SKM-1 (cell line): ENCODE measurements around the gene PCDH8.
"Not testable (repeated sequence)": the region's sequence is repeated elsewhere in the genome, so short reads cannot be mapped to it uniquely, and the experiment has no call there.

ENCODE experiments used
- DNase-seq: peaks from one replicate; lab custom pipeline; 2025; ENCODE audit not compliant: unreplicated experiment; lab: John Stamatoyannopoulos, UW

The PCDH8 gene

DNA sequence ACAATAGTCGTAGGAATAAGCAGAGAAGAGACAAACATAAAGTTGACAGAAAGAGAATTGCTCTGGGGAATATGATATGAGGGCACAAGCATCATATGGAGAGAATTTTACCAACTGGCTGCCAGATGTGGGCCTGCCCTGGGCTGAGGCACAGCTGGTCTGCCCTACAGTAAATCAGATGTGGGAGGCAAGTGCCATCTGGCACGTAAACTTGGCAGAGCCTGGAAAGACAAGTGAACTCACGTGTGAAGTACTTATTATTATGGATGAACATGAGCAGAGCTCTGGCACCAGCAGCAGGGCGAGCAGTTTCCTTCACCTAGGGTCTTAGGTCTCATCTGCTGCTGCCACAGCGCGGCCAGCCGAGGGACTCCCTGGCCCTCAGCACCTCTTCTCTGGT lies 20.6 kb downstream of the PCDH8 start:
- DNase-seq = no peak

DNA sequence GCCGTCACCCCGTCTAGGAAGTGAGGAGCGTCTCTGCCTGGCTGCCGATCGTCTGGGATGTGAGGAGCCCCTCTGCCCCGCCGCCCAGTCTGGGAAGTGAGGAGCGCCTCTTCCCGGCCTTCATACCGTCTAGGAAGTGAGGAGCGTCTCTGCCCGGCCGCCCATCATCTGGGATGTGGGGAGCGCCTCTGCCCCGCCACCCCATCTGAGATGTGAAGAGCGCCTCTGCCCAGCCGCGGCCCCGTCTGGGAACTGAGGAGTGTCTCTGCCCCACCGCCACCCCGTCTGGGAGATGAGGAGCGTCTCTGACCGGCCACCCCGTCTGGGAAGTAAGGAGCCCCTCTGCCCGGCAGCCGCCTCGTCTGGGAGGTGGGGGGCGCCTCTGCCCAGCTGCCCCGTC lies 30.6 kb downstream of the PCDH8 start:
- not testable (repeated sequence) for DNase-seq

DNA sequence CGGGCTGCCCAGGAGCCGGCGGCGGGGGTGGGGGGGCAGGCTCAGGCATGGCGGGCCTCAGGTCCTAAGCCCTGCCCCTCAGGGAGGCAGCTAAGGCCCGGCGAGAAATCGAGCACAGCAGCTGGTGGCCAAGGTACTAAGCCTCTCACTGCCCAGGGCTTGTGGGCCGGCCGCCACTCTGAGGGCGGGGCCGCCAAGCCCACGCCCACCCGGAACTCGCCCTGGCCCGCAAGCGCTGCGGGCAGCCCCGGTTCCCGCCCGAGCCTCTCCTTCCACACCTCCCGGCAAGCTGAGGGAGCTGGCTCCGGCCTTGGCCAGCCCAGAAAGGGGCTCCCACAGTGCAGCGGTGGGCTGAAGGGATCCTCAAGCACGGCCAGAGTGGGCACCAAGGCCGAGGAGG lies 33.1 kb downstream of the PCDH8 start:
- no peak for DNase-seq

DNA sequence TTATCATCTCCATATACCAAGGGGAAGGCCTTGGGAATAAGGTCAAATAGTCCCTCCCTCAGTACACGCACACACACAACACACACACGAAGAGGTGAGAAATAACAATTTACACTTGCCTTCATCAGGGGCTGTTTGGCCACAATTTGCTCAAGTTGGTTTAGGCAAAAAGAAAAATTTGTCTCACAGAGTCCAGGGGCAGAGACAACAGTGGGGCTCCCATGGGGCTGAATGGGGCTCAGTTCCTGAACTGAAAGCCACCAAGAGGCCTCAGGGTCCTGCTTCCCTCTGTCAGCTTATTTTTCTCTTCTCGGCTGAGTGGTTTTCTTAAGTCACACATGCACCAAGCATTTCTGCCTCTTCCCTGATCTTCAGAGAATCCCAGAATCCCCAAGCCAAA lies 35.5 kb downstream of the PCDH8 start:
- DNase-seq = no peak

DNA sequence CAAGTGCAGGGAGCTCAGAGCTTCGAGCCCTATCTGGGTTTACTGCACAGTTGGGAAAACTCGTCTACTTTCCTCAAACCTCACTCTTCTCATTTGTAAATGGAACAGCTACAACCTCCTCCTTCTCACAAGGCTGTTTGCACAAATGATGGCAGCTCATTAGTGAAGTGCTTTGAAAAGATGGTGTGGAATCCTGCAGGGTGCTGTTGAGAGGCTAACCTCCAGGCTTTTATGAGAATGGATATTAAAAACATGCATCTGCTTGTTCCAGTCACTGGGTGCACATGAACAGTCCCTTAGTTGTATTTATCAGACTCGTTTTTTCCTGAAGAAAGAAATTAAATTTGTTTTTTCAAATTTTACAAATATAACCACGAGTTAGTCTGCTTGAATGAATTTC lies 36.6 kb downstream of the PCDH8 start:
- DNase-seq = no peak

DNA sequence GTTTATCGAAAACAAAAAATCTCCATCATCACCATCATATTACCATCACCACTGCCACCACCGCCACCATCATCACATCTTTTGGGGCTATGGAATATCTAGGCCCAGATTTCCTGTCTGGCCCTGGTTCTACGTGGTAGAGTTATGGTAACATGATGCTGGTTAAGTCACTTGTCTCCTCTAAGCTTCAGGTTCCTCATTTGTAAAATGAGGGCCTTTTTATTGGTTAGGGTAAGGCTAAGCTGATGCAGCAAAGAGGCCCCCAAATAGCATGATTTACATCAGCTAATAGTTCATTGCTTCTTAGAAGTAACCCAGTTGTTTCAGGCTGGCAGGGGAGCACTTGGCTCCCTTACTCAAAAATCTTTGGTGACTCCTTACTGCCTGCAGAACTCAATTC lies 37.9 kb downstream of the PCDH8 start:
- no peak for DNase-seq

DNA sequence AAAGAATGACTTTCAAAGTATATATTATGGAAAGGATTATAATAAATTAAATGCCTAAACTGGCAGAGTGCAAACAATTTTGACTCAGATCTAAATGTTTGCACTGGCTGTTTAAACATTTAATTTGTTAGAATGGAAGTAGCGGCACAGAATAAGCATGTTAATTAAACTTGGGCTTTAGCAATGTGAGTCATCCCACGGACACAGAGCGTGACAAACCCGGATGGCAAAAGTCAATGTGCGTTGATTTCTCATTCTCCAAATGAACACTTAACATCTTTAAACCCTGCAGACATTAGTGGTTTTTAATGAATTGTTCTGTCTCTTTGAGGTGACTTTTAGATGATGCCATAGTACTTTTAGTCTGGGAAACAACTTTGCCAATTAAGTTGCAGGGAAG lies 38.4 kb downstream of the PCDH8 start:
- DNase-seq = no peak

DNA sequence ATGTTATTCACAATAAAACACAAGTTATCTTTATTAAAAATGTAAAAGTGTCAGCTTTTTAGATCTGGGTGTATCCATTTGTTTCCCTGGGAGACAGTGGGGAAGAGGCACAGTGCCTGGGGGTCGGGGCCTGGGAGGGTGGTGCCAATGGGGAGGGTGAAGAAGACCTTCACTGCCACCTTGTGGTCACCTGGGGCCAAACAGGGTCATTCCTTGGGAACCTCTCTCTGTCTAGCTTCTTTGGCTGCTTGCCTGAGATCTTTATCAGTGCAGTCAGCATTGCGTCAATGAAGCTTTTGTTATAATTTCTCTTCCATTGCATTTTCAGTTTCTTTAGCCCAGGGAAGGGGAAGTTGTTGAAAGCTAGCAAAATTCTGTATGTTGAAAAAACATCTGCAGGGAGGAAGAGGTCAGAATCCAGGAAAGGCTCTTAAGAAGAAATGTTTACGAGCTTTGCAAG lies 39.1 kb downstream of the PCDH8 start:
- peak; percentile 95 for DNase-seq

DNA sequence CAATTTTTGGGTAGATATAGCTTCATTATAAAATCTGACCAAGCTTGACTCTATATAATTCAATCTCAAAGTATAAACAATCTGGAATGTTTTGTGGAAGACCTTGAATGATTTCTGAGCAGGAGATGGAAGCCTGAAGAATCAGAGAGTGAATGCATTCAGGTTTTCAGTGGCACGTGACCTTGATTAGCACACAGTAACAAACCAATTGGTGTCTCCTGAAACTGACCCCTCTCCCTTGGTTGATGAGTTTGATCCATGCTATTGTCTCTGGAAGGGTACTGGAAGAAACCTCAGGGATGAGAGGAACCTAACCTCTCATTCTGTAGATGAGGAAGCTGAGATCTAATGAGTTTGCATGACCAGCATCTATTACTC lies 39.6 kb downstream of the PCDH8 start:
- DNase-seq = no peak

DNA sequence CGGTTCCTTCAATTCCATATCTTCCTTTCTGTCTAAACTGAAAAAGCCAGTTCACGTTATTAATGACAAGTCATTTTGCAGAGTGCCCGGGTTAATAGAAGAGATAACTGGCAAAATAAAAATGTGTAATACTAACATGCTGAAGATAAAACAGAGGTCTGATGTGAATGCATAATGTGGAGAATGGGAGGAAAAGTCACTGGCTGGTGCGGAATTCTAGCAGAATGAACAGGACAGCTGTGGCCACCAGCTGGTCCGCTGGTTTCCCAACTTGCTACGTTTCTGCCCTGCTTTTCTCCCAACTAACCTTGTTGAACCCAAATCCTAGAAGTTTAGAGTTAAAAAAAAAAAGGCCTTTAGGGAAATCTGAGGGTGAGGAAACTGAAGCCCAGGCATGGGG lies 42.4 kb downstream of the PCDH8 start:
- DNase-seq = no peak

DNA sequence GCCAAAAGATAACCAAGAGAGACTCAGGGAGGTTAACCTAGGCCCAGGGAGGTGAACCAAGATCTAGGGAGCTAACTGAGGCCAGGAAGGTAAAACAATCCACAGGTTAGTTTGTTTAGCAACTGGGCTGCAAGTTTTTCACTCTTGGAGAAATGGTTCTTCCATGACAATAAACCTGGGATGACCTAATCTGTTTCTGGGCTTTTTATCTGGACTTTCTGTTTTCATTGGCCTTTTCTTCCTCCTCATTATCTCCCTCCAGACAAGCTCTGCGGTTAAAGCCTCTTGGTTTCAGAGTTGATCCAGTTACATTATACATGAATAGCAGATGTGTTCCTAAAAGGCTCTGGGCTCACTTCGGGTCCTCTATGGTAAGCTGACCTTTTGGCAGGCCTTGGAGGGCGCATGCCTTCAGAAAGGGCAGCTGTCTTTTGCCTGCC lies 44.2 kb downstream of the PCDH8 start:
- DNase-seq = no peak

DNA sequence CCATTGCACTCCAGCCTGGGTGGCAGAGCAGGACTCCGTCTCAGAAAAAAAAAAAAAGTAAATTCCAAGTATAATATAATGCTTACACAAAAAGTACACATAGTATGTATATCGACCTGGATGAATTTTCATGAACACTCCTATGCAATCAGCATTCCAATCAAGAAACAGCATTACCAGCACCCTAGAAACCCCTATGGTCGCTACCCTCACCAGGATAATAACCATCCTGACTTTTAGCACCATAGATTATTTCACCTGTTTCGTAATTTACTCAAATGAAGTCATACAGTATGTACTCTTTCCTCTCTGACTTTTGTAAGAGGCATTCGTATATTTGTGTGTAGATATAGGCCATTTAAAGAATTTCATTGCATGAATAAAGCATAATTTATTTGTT lies 47.6 kb downstream of the PCDH8 start:
- no peak for DNase-seq

DNA sequence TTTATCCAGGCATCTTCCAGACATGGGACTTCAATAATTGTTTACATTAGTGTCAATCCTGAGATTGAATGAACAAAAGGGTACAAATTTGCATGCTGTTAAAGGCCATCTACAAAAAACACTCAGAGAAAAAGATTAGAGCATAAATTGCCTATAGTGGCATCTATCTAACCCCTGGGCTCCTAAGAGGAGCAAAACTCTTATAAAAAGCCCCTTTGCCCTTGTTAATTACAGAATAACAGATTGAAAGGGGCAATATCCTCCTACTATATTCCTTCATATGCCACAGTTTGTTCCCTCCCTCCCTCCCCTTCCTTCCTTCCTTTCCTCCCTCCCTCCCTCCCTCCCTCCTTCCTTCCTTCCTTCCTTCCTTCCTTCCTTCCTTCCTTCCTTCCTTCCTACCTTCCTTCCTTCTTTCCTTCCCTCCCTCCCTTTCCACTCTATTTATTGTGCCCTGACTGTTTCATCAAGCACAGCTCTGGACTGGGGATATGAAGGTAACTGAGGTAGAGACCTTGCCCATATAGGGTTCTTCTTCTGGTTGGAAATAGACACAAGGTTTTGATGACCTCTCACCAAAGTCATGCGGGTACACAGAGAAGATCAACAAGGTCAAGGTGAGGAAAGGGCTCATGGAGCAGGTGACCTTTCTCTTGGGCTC lies 49.5 kb downstream of the PCDH8 start:
- no peak for DNase-seq

DNA sequence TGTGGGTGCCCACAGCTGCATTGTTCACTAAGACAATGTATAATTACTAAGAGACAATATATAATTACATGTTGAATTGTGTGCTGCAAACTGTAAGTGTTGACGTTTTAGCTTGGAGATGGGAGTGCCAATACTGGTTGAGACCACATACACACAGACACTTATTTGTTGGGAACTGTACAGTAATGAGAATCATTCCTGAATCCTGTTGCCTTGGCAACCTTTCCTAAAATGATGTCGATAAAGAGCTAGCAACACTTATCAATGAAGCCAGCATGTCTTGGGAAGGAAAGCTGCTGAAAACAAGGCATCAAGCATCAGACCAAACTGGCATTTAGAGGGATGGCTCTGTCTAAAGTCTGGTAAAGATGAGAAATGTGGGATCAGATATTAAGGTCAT lies 51.3 kb downstream of the PCDH8 start:
- DNase-seq = no peak

DNA sequence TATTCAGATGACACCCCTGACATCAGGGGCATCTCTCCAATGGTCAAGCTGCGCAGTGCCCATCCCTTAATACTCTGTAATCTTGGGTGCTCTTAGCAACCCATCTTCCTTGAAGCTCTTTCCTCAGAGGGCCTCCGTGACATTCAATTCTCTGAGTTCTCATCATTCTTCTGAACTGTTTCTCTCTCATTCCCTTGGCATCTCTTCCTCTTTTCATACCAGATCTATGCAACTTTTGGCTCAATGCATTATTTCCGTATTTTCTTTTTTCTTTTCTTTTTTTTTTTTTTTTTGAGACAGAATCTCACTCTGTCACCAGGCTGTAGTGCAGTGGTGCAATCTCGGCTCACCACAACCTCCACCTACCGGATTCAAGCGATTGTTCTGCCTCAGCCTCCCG lies 53.9 kb downstream of the PCDH8 start:
- DNase-seq = no peak

DNA sequence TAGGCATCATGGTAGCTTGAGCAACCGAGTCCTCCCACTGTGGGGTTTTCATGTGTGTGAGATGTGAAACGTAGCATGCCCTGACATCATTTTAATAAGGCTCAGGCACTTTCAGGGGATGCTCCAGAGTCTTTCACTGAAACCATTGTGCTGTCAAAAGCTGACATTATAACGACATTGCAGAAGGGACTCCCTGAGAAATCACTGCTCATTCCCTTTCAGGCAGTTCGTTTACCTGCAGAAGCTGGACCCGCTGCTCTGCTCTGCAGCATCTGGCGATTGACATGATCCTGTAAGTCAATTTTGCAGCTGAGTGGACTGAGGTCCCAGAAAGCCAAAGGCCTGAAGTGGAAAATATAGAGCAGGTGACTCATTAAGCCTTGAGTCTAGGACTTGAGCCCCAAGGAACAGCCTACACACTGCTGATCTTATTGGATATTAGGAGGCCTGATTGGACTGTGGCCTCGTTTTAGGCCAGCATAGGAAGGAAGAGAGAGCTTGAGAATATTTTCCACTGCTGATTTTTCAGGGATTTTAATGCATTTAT lies 54.9 kb downstream of the PCDH8 start:
- DNase-seq = no peak
